ACC112 (cell line): ENCODE measurements around the gene RNF121.

Source experiments
- H2AFZ ChIP-seq: fragments of 200-600 bp; sonication (generic); one replicate; pipeline ENCODE4 v1.6.0; 2017; ENCODE audit warnings: antibody characterized with exemption, low read length; ENCODE audit not compliant: unreplicated experiment
- H3K27ac ChIP-seq: fragments of 200-600 bp; sonication (generic); 2 replicates; pipeline ENCODE4 v1.5.1; 2014; ENCODE audit warnings: low read depth, mild to moderate bottlenecking, antibody characterized with exemption, low read length, moderate library complexity
- H3K27me3 ChIP-seq: fragments of 200-600 bp; sonication (generic); 2 replicates; pipeline ENCODE4 v1.6.1; 2014; ENCODE audit warnings: mild to moderate bottlenecking, antibody characterized with exemption, low read length, moderate library complexity, mixed read lengths; ENCODE audit not compliant: insufficient read depth
- H3K36me3 ChIP-seq: fragments of 200-600 bp; sonication (generic); 2 replicates; pipeline ENCODE4 v1.6.1; 2016; ENCODE audit warnings: mild to moderate bottlenecking, antibody characterized with exemption, low read length, moderate library complexity, mixed read lengths; ENCODE audit not compliant: insufficient read depth
- H3K4me1 ChIP-seq: fragments of 200-600 bp; sonication (generic); one replicate; pipeline ENCODE4 v1.6.1; 2016; ENCODE audit warnings: low read length, mixed read lengths; ENCODE audit not compliant: insufficient read depth, unreplicated experiment, control insufficient read depth
- H3K4me3 ChIP-seq: fragments of 200-600 bp; sonication (generic); 2 replicates; pipeline ENCODE4 v1.5.1; 2014; ENCODE audit warnings: mild to moderate bottlenecking, low read depth, low read length
- H3K79me2 ChIP-seq: fragments of 200-600 bp; sonication (generic); one replicate; pipeline ENCODE4 v1.6.0; 2016; ENCODE audit warnings: low read length; ENCODE audit not compliant: control insufficient read depth, unreplicated experiment, insufficient read depth

The RNF121 gene

GRCh38 chr11:71913756-71914526 lies 14.9 kb upstream of the RNF121 start:
- H3K27ac ChIP-seq = no peak overlapping the region
- H3K36me3 ChIP-seq = peaks cover 3% of the 10 kb centered on the region; the same call in 1 of the 2 replicates

GRCh38 chr11:71914617-71915189 lies 14.1 kb upstream of the RNF121 start:
- H3K79me2 ChIP-seq = no peaks in the 10 kb centered on the region
- peaks cover 3% of the 10 kb centered on the region; the same call in 1 of the 2 replicates for H3K36me3 ChIP-seq
- H3K27me3 ChIP-seq = no peaks in the 10 kb centered on the region
- H3K4me1 ChIP-seq = no peaks in the 10 kb centered on the region
- no peak overlapping the region for H2AFZ ChIP-seq
- H3K4me3 ChIP-seq = no peak overlapping the region
- no peak overlapping the region for H3K27ac ChIP-seq

More at GRCh38 chr11:71913756-71914526, 14.9 kb upstream of the RNF121 start:
- Histone ChIP-seq H3K4me1 (no peaks in the 10 kb centered on the region), H3K4me3 (no peak overlapping the region), H3K79me2 (no peaks in the 10 kb centered on the region), H2AFZ (no peak overlapping the region), H3K27me3 (no peaks in the 10 kb centered on the region)

- Histone ChIP-seq H3K36me3 (peaks cover 3% of the 10 kb centered on the region; the same call in 1 of the 2 replicates), H2AFZ (no peak overlapping the region), H3K4me3 (no peak overlapping the region), H3K79me2 (no peaks in the 10 kb centered on the region), H3K27me3 (no peaks in the 10 kb centered on the region), H3K27ac (no peak overlapping the region), H3K4me1 (no peaks in the 10 kb centered on the region)
These were observed 11.2 kb upstream of the RNF121 start for GRCh38 chr11:71917646-71918140.

- H3K27me3 ChIP-seq = no peaks in the 10 kb centered on the region
- peak within 1 kb of the TSS; percentile 93 for H3K27ac ChIP-seq
- peaks cover 55% of the 10 kb centered on the region for H3K79me2 ChIP-seq
- peak within 1 kb of the TSS; percentile 98 for H3K4me3 ChIP-seq
- H3K4me1 ChIP-seq = peaks cover 30% of the 10 kb centered on the region
- peaks cover 5% of the 10 kb centered on the region for H3K36me3 ChIP-seq
- peak within 1 kb of the TSS; percentile 97 for H2AFZ ChIP-seq
These were observed 768 bp upstream of the RNF121 start, which contains the start of gene XNDC1N for GRCh38 chr11:71927820-71928736. XNDC1N (minus strand) TSS chr11:71928594; CDS start chr11:71923353, 5,241 bp downstream.

- H3K4me3 ChIP-seq = peak overlapping the region; percentile 98
- no peaks in the 10 kb centered on the region for H3K27me3 ChIP-seq
- H3K27ac ChIP-seq = no peak overlapping the region
- H3K79me2 ChIP-seq = peaks cover 69% of the 10 kb centered on the region
- H2AFZ ChIP-seq = peak overlapping the region; percentile 71
- H3K4me1 ChIP-seq = peaks cover 30% of the 10 kb centered on the region
- peaks cover 5% of the 10 kb centered on the region for H3K36me3 ChIP-seq
These were observed 645 bp downstream of the RNF121 start for GRCh38 chr11:71929491-71929890.

GRCh38 chr11:71930556-71931244 lies 1.9 kb downstream of the RNF121 start:
- Histone ChIP-seq H3K4me1 (peaks cover 30% of the 10 kb centered on the region), H2AFZ (no peak overlapping the region), H3K4me3 (peak overlapping the region; percentile 98), H3K79me2 (peaks cover 76% of the 10 kb centered on the region), H3K27me3 (no peaks in the 10 kb centered on the region), H3K36me3 (no peaks in the 10 kb centered on the region), H3K27ac (peak overlapping the region; percentile 25; the same call in 1 of the 2 replicates)

GRCh38 chr11:71931245-71931602 lies 2.4 kb downstream of the RNF121 start:
- H3K4me1 ChIP-seq = peaks cover 31% of the 10 kb centered on the region
- H3K36me3 ChIP-seq = no peaks in the 10 kb centered on the region
- peak overlapping the region; percentile 98; the same call in 1 of the 2 replicates for H3K4me3 ChIP-seq
- peaks cover 76% of the 10 kb centered on the region for H3K79me2 ChIP-seq
- H3K27ac ChIP-seq = peak overlapping the region; percentile 25; the same call in 1 of the 2 replicates
- no peaks in the 10 kb centered on the region for H3K27me3 ChIP-seq
- no peak overlapping the region for H2AFZ ChIP-seq

GRCh38 chr11:71933141-71933933 lies 4.5 kb downstream of the RNF121 start:
- Histone ChIP-seq H3K27me3 (no peaks in the 10 kb centered on the region), H3K27ac (no peak overlapping the region), H3K4me3 (no peak overlapping the region), H2AFZ (no peak overlapping the region), H3K4me1 (peaks cover 42% of the 10 kb centered on the region), H3K79me2 (peaks cover 81% of the 10 kb centered on the region), H3K36me3 (no peaks in the 10 kb centered on the region)

- Histone ChIP-seq H3K36me3 (no peaks in the 10 kb centered on the region), H3K27me3 (no peaks in the 10 kb centered on the region), H3K4me3 (no peak overlapping the region), H3K27ac (no peak overlapping the region), H2AFZ (no peak overlapping the region), H3K4me1 (peaks cover 42% of the 10 kb centered on the region), H3K79me2 (peaks cover 84% of the 10 kb centered on the region)
These were observed 5.4 kb downstream of the RNF121 start for GRCh38 chr11:71934213-71934612.
